Esophagus squamous epithelium (tissue), 5 donors: ENCODE measurements around the gene CASK. TPM values are rescaled to one million over a fixed set of nuclear protein-coding genes. Genes with fewer than 3 reads are reported as not detected.

ENCODE experiments used
- DNase-seq: peaks from one replicate; lab custom pipeline; 2025; lab: John Stamatoyannopoulos, UW
- H3K27ac ChIP-seq, 4 donors: fragments of 200-600 bp; sonication (generic); one replicate each; pipeline ENCODE4 v1.5.1; 2016 to 2019; ENCODE audit warnings: mild to moderate bottlenecking in 1 of 4
- H3K27me3 ChIP-seq, 4 donors: fragments of 200-600 bp; sonication (generic); 1 replicate in 3 of 4; 2 replicates in 1 of 4; pipeline versions ENCODE4 v1.5.1 to v1.6.0; 2017 to 2021; ENCODE audit warnings: antibody characterized with exemption in 1 of 4
- H3K36me3 ChIP-seq, 3 donors: fragments of 200-600 bp; sonication (generic); one replicate each; pipeline ENCODE4 v1.5.1; 2016 to 2019
- H3K4me1 ChIP-seq, 3 donors: fragments of 200-600 bp; sonication (generic); one replicate each; pipeline ENCODE4 v1.5.1; 2017 to 2019
- H3K4me3 ChIP-seq, 4 donors: fragments of 200-600 bp; sonication (generic); 1 replicate in 3 of 4; 2 replicates in 1 of 4; pipeline ENCODE4 v1.5.1; 2016 to 2019; ENCODE audit warnings: mild to moderate bottlenecking in 2 of 4, moderate library complexity in 1 of 4
- H3K9me3 ChIP-seq, 3 donors: fragments of 200-600 bp; sonication (generic); one replicate each; pipeline ENCODE4 v1.5.1; 2016 to 2019
- CTCF ChIP-seq, 6 experiments: fragments of 450-650 bp in 4 of 6; fragments of 200-600 bp in 2 of 6; sonication (generic) in 2 of 6; IDR thresholded peaks; one replicate each; pipeline ENCODE4 v1.5.1; 2016 to 2019; ENCODE audit warnings: antibody characterized with exemption in 6 of 6, mild to moderate bottlenecking in 4 of 6, moderate library complexity in 4 of 6
- POLR2A ChIP-seq, 4 donors: fragments of 450-650 bp; IDR thresholded peaks; one replicate each; pipeline ENCODE4 v1.6.1; 2017; ENCODE audit warnings: antibody characterized with exemption in 4 of 4, mild to moderate bottlenecking in 4 of 4, moderate library complexity in 3 of 4
- WGBS, 2 donors: methylation state at CpG; one replicate each; pipeline ENCODE4 v1.1.5; 2018; 5-methylcytosine and 5-hydroxymethylcytosine counted together
- intact Hi-C: fragments of 100-400 bp; cut with DNase I; formaldehyde crosslinking; loops from one replicate; pipeline ENCODE4 v1.15.0; 2022
- total RNA-seq, 4 donors: library from RNA; depleted of rRNA; stranded (reverse); fragments of >200 nt; gene quantifications; one replicate each; pipeline ENCODE4 v1.1.0, GENCODE V29; 2016
- donor health status: DM: yes; HTN: yes; CAD: no.

CASK gene
- total RNA-seq, 4 donors from 2014 or later = 32.3 to 57.4 (median 36.0) TPM

DNA sequence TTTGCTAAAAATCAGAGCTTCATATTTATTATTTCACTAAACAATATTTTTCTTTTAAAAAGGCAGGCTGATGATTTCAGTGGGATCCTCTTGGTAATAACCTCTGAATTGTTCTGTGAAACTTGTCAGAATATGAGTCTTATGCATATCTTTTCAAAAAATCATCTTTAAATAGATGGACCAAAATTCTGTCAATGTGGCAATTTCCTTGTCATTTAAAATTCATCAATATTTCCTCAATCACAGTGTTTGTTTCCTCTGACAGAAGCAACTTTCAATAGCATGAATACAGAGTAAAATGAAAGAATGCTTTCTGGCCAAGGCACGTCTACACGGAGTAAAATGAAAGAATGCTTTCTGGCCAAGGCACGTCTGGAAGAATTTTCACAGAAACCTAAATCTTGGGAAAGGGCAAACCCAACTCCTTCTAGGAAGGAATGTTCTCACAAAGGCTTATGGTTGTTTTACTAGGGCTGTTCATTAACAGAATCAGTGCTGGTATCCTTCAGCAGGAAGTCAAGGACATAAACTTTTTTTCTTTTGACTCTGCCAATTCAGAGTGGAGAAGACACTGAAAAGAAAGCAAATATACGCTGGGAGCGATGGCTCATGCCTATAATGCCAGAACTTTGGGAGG is 333.6 kb downstream of the CASK start:
- no peaks in the 10 kb centered on the region for H3K9me3 ChIP-seq
- WGBS, 2 donors = 26 to 42% methylated on average over 5 of the region's 5 CpGs
- DNase-seq = no peak
- no peak for TF ChIP-seq CTCF (IDR thresholded peaks at IDR 0.05)
- TF ChIP-seq POLR2A (IDR thresholded peaks at IDR 0.05) = no peak
- H3K36me3 ChIP-seq = peaks cover 0 to 7% (median 0%) of the 10 kb centered on the region in 3 donors
- H3K4me1 ChIP-seq = no peaks in the 10 kb centered on the region
- no peak overlapping the region for H3K27ac ChIP-seq
- no peaks in the 10 kb centered on the region for H3K27me3 ChIP-seq
- H3K4me3 ChIP-seq = no peak overlapping the region
- intact Hi-C loops = no loop called here

- Histone ChIP-seq H3K4me3 (no peak overlapping the region), H3K27me3 (no peaks in the 10 kb centered on the region), H3K9me3 (no peaks in the 10 kb centered on the region), H3K36me3 (peaks cover 0 to 7% (median 0%) of the 10 kb centered on the region in 3 donors), H3K27ac (no peak overlapping the region), H3K4me1 (no peaks in the 10 kb centered on the region)
- DNase-seq = no peak
- TF ChIP-seq POLR2A (IDR thresholded peaks at IDR 0.05) (no peak), CTCF (IDR thresholded peaks at IDR 0.05) (no peak)
- intact Hi-C loops = no loop called here
- WGBS, 2 donors = 69 to 95% methylated on average over 3 to 4 of the region's 4 CpGs
Observed at GRCh38 chrX:41588271-41588670, 335.1 kb downstream of the CASK start.

DNA sequence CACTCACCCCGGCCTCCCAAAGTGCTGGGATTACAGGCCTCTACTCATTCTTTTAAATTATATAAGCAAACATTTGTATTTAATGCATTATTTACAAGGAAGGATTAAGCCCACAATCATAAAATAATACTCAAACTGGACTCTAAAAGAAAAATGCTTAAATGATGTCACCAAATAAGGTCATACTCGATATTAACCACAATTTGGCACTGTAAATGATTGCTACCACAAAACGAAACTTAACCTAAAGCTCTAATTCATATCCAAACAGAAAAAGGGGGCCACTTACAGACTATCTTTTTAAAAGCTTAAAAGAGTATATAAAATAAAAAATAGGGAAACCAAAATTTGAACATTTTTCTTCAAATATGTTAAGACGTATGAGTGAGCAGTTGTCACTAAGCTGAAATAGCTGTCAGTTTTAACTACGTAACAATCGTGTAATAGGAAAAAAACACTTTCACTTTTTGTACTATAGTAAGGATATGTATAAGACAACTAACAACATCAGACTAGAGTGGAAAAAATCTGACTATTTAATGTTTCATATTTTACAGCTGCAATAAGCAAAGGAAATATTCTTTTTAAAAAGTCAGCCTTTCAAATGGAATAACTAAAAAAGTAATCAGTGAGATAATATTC is 342.8 kb downstream of the CASK start:
- no peaks in the 10 kb centered on the region for H3K9me3 ChIP-seq
- no peak overlapping the region for H3K27ac ChIP-seq
- DNase-seq = no peak
- H3K36me3 ChIP-seq = peaks cover 0 to 21% (median 0%) of the 10 kb centered on the region in 3 donors
- no peaks in the 10 kb centered on the region for H3K27me3 ChIP-seq
- 60 to 66% methylated on average over 6 of the region's 6 CpGs for WGBS, 2 donors
- H3K4me1 ChIP-seq = no peaks in the 10 kb centered on the region
- H3K4me3 ChIP-seq = no peak overlapping the region
- TF ChIP-seq POLR2A (IDR thresholded peaks at IDR 0.05) (no peak), CTCF (IDR thresholded peaks at IDR 0.05) (no peak)
- intact Hi-C loops = no loop called here

GRCh38 chrX:41563876-41564275 is 359.5 kb downstream of the CASK start:
- WGBS, 2 donors = 54 to 75% methylated on average over 3 of the region's 3 CpGs
- no peak overlapping the region for H3K27ac ChIP-seq
- no peak overlapping the region for H3K4me3 ChIP-seq
- TF ChIP-seq CTCF (IDR thresholded peaks at IDR 0.05) (no peak), POLR2A (IDR thresholded peaks at IDR 0.05) (no peak)
- H3K27me3 ChIP-seq = no peaks in the 10 kb centered on the region
- no peaks in the 10 kb centered on the region for H3K9me3 ChIP-seq
- intact Hi-C loops = no loop called here
- H3K4me1 ChIP-seq = peaks cover 0 to 10% (median 0%) of the 10 kb centered on the region in 3 donors
- H3K36me3 ChIP-seq = peaks cover 0 to 9% (median 0%) of the 10 kb centered on the region in 3 donors
- DNase-seq = no peak

GRCh38 chrX:41561045-41561444 is 362.3 kb downstream of the CASK start:
- 24 to 28% methylated on average over 2 of the region's 2 CpGs for WGBS, 2 donors
- no peaks in the 10 kb centered on the region for H3K9me3 ChIP-seq
- intact Hi-C loops = no loop called here
- peak overlapping the region in 2 of 4 donors; percentile 53 to 55 for H3K27ac ChIP-seq
- no peak for TF ChIP-seq CTCF (IDR thresholded peaks at IDR 0.05)
- TF ChIP-seq POLR2A (IDR thresholded peaks at IDR 0.05) = no peak
- no peaks in the 10 kb centered on the region for H3K27me3 ChIP-seq
- H3K4me3 ChIP-seq = no peak overlapping the region
- no peak for DNase-seq
- H3K36me3 ChIP-seq = no peaks in the 10 kb centered on the region
- peaks cover 0 to 10% (median 0%) of the 10 kb centered on the region in 3 donors for H3K4me1 ChIP-seq
